Thoracic aorta (tissue), 2 donors: Measurements from ENCODE around the gene USH2A. TPM values are rescaled to one million over a fixed set of nuclear protein-coding genes. Genes with fewer than 3 reads are reported as not detected.

Experiments used
- ATAC-seq: fragments of 150-250 bp; one replicate; pipeline ENCODE4 v1.8.0; 2017; ENCODE audit warnings: low read depth; ENCODE audit not compliant: insufficient number of reproducible peaks, low FRiP score
- DNase-seq: peaks from one replicate; pipeline ENCODE4 v3.0.0-alpha.2; 2020; ENCODE audit warnings: low spot score
- H3K27ac ChIP-seq, 2 donors: fragments of 200-600 bp; sonication (generic); 1 replicate in 1 of 2; 2 replicates in 1 of 2; pipeline ENCODE4 v1.5.1; 2016; ENCODE audit warnings: mild to moderate bottlenecking in 2 of 2, moderate library complexity in 2 of 2
- H3K27me3 ChIP-seq: fragments of 200-600 bp; sonication (generic); replicated peaks from 2 replicates; pipeline ENCODE4 v1.6.0; 2016; ENCODE audit warnings: mild to moderate bottlenecking; ENCODE audit not compliant: insufficient read depth
- H3K36me3 ChIP-seq: fragments of 200-600 bp; sonication (generic); one replicate; pipeline ENCODE4 v1.5.1; 2016
- H3K4me1 ChIP-seq, 2 donors: fragments of 200-600 bp; sonication (generic); 1 replicate in 1 of 2; 2 replicates in 1 of 2; pipeline versions ENCODE4 v1.5.1 to v1.6.0; 2016; ENCODE audit warnings: low read depth in 2 of 2, mild to moderate bottlenecking in 1 of 2; ENCODE audit not compliant: control insufficient read depth in 1 of 2
- H3K4me3 ChIP-seq: fragments of 200-600 bp; sonication (generic); 2 replicates; pipeline ENCODE4 v1.5.1; 2016; ENCODE audit warnings: mild to moderate bottlenecking
- H3K9me3 ChIP-seq: fragments of 200-600 bp; sonication (generic); 2 replicates; pipeline ENCODE4 v1.5.1; 2016
- CTCF ChIP-seq: fragments of 200-600 bp; sonication (generic); IDR thresholded peaks from one replicate; pipeline ENCODE4 v1.5.1; 2019; ENCODE audit warnings: antibody characterized with exemption
- total RNA-seq, 2 donors: library from RNA; depleted of rRNA; stranded (reverse); fragments of >200 nt; gene quantifications; one replicate each; pipeline versions ENCODE4 v1.1.0 to v1.2.3, GENCODE V29; 2016

USH2A gene
- total RNA-seq, 2 donors from 2014 or later: not detected

GRCh38 chr1:216209125-216209524 is 214.1 kb downstream of the USH2A start:
- Histone ChIP-seq H3K9me3 (no peaks in the 10 kb centered on the region), H3K27me3 (no peaks in the 10 kb centered on the region), H3K36me3 (no peaks in the 10 kb centered on the region), H3K4me3 (no peak overlapping the region), H3K4me1 (no peaks in the 10 kb centered on the region), H3K27ac (no peak overlapping the region)
- TF ChIP-seq CTCF: no peak
- DNase-seq (no peak), ATAC-seq (no peak)

- Histone ChIP-seq H3K4me1 (no peaks in the 10 kb centered on the region), H3K9me3 (no peaks in the 10 kb centered on the region), H3K27me3 (no peaks in the 10 kb centered on the region), H3K36me3 (no peaks in the 10 kb centered on the region), H3K27ac (no peak overlapping the region), H3K4me3 (no peak overlapping the region)
- no peak for TF ChIP-seq CTCF
- ATAC-seq: no peak
- no peak for DNase-seq
Observed at GRCh38 chr1:216207154-216207553, 216.1 kb downstream of the USH2A start.

GRCh38 chr1:216205176-216205575 is 218.1 kb downstream of the USH2A start:
- ATAC-seq (no peak), DNase-seq (no peak)
- Histone ChIP-seq H3K27me3 (no peaks in the 10 kb centered on the region), H3K36me3 (no peaks in the 10 kb centered on the region), H3K27ac (no peak overlapping the region), H3K4me3 (no peak overlapping the region), H3K4me1 (no peaks in the 10 kb centered on the region), H3K9me3 (no peaks in the 10 kb centered on the region)
- no peak for TF ChIP-seq CTCF

- DNase-seq (no peak), ATAC-seq (no peak)
- H3K27ac ChIP-seq: no peak overlapping the region
- no peaks in the 10 kb centered on the region for H3K4me1 ChIP-seq
- H3K36me3 ChIP-seq: no peaks in the 10 kb centered on the region
- TF ChIP-seq CTCF: no peak
- H3K4me3 ChIP-seq: no peak overlapping the region
- H3K9me3 ChIP-seq: no peaks in the 10 kb centered on the region
- H3K27me3 ChIP-seq: no peaks in the 10 kb centered on the region
Observed at GRCh38 chr1:216201946-216202345, 221.3 kb downstream of the USH2A start.

GRCh38 chr1:216200941-216201340 is 222.3 kb downstream of the USH2A start:
- DNase-seq: no peak
- no peak for TF ChIP-seq CTCF
- Histone ChIP-seq H3K36me3 (no peaks in the 10 kb centered on the region), H3K9me3 (no peaks in the 10 kb centered on the region), H3K4me3 (no peak overlapping the region), H3K27ac (no peak overlapping the region), H3K4me1 (no peaks in the 10 kb centered on the region), H3K27me3 (no peaks in the 10 kb centered on the region)
- ATAC-seq: no peak
